HepG2 (cell line): ENCODE results near the gene IL32. TPM values are rescaled to one million over a fixed set of nuclear protein-coding genes. Genes with fewer than 3 reads are reported as not detected.

ENCODE experiments used
- ARID5B ChIP-seq: IDR thresholded peaks from 2 replicates; pipeline ENCODE4 v1.4.0; 2020; ENCODE audit warnings: mild to moderate bottlenecking, missing genetic modification reagents
- ESRRA ChIP-seq: sonication (generic); formaldehyde crosslinking; IDR thresholded peaks from 2 replicates; pipeline ENCODE4 v1.5.1; 2020; ENCODE audit warnings: mild to moderate bottlenecking, low read depth, missing genetic modification reagents
- GABPA ChIP-seq, 2 experiments: IDR thresholded peaks; 2 replicates each; pipeline ENCODE4 v1.6.1; 2011 to 2016; ENCODE audit warnings: low read depth in 2 of 2, low read length in 1 of 2, missing biosample characterization in 1 of 2, missing genetic modification characterization in 1 of 2
- HNRNPK ChIP-seq: fragments of 200-400 bp; formaldehyde crosslinking; IDR thresholded peaks from 2 replicates; pipeline ENCODE4 v1.6.1; 2018; ENCODE audit warnings: low read length, low read depth, moderate library complexity, mild to moderate bottlenecking; ENCODE audit not compliant: poor library complexity, severe bottlenecking
- KDM3A ChIP-seq: IDR thresholded peaks from 2 replicates; pipeline ENCODE4 v1.6.1; 2018; ENCODE audit warnings: low read depth, missing compliant biosample characterization
- NFATC3 ChIP-seq: sonication (generic); formaldehyde crosslinking; IDR thresholded peaks from 2 replicates; pipeline ENCODE4 v1.5.1; 2020; ENCODE audit warnings: mild to moderate bottlenecking, missing genetic modification reagents
- NFE2L1 ChIP-seq: sonication (generic); formaldehyde crosslinking; IDR thresholded peaks from 2 replicates; pipeline ENCODE4 v1.4.0; 2020; ENCODE audit warnings: missing genetic modification reagents, mild to moderate bottlenecking, borderline replicate concordance
- REXO4 ChIP-seq: sonication (generic); formaldehyde crosslinking; IDR thresholded peaks from 2 replicates; pipeline ENCODE4 v1.8.0; 2022; ENCODE audit warnings: missing genetic modification reagents, mild to moderate bottlenecking, borderline replicate concordance
- SATB2 ChIP-seq: sonication (generic); formaldehyde crosslinking; IDR thresholded peaks from 2 replicates; pipeline ENCODE4 v1.5.0; 2020; ENCODE audit warnings: missing genetic modification reagents
- SP5 ChIP-seq: IDR thresholded peaks from 2 replicates; pipeline ENCODE4 v1.6.1; 2016; ENCODE audit warnings: low read depth, borderline replicate concordance
- ZMAT5 ChIP-seq: sonication (generic); formaldehyde crosslinking; IDR thresholded peaks from 2 replicates; pipeline ENCODE4 v1.5.0; 2020; ENCODE audit warnings: mild to moderate bottlenecking, low read depth, missing genetic modification reagents, borderline replicate concordance
- ZNF326 ChIP-seq: sonication (generic); formaldehyde crosslinking; IDR thresholded peaks from 2 replicates; pipeline ENCODE4 v1.4.0; 2020; ENCODE audit warnings: missing genetic modification reagents, borderline replicate concordance
- ZNF503 ChIP-seq: sonication (generic); formaldehyde crosslinking; IDR thresholded peaks from 2 replicates; pipeline ENCODE4 v1.4.0; 2020; ENCODE audit warnings: missing genetic modification reagents
- ZNF572 ChIP-seq: sonication (generic); formaldehyde crosslinking; IDR thresholded peaks from 2 replicates; pipeline ENCODE4 v1.5.1; 2020; ENCODE audit warnings: mild to moderate bottlenecking, missing genetic modification reagents
- ZNF878 ChIP-seq: sonication (generic); formaldehyde crosslinking; IDR thresholded peaks from 2 replicates; pipeline ENCODE4 v1.8.1; 2023; ENCODE audit warnings: mild to moderate bottlenecking, missing genetic modification reagents, moderate library complexity
- ZZZ3 ChIP-seq: sonication (generic); formaldehyde crosslinking; IDR thresholded peaks from 2 replicates; pipeline ENCODE4 v1.4.0; 2020; ENCODE audit warnings: missing genetic modification reagents, mild to moderate bottlenecking, borderline replicate concordance
- polyA plus RNA-seq, 8 experiments: library from polyadenylated mRNA; depleted of rRNA in 3 of 8; stranded (reverse) in 7 of 8; unstranded in 1 of 8; fragments of >200 nt; fragmentation: Illumina TruSeq in 4 of 8; extraction: Trizol in 4 of 8; gene quantifications; 2 replicates each; pipeline versions ENCODE4 v1.2.1 to v1.2.3, GENCODE V29; 2011 to 2016; ENCODE audit warnings: low read depth in 4 of 8, missing spikeins in 1 of 8, mixed read lengths in 1 of 8; ENCODE audit not compliant: insufficient read depth in 1 of 8
- total RNA-seq, 5 experiments: library from RNA; depleted of rRNA; stranded (reverse); fragments of >200 nt; fragmentation: Illumina TruSeq; extraction: Trizol; gene quantifications; 2 replicates each; pipeline ENCODE4 v1.2.3, GENCODE V29; 2016; ENCODE audit warnings: low read depth in 1 of 5
- TF ChIP-seq, protein P1 (sequence below): IDR thresholded peaks from 2 replicates; pipeline ENCODE4 v1.6.1; 2016; ENCODE audit warnings: missing compliant biosample characterization, missing genetic modification reagents, borderline replicate concordance
- TF ChIP-seq, protein P2 (sequence below): sonication (generic); formaldehyde crosslinking; IDR thresholded peaks from 2 replicates; pipeline ENCODE4 v1.4.0; 2020; ENCODE audit warnings: missing genetic modification reagents

Gene IL32
- total and polyA plus RNA-seq, 2 of the 13 experiments (the other 11 are each of a cell fraction or from before 2014, with no cell fraction given) = 115 to 165 TPM

GRCh38 chr16:3106205-3106928 is 40.9 kb downstream of the IL32 start (continued):
- TF ChIP-seq ARID5B (CRISPR knock-in tag) = peak; percentile 58; the same call in 1 of the 2 replicates
- no peak for TF ChIP-seq ZNF326 (CRISPR knock-in tag)
- peak; percentile 31; the same call in 1 of the 2 replicates for TF ChIP-seq ZZZ3 (CRISPR knock-in tag)
- TF ChIP-seq NFE2L1 (CRISPR knock-in tag) = no peak
- TF ChIP-seq, protein P1, sequence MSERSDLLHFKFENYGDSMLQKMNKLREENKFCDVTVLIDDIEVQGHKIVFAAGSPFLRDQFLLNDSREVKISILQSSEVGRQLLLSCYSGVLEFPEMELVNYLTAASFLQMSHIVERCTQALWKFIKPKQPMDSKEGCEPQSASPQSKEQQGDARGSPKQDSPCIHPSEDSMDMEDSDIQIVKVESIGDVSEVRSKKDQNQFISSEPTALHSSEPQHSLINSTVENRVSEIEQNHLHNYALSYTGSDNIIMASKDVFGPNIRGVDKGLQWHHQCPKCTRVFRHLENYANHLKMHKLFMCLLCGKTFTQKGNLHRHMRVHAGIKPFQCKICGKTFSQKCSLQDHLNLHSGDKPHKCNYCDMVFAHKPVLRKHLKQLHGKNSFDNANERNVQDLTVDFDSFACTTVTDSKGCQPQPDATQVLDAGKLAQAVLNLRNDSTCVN (CRISPR knock-in tag) = peak; percentile 35; the same call in 1 of the 2 replicates
- no peak for TF ChIP-seq ZNF572 (CRISPR knock-in tag)
- peak; percentile 65; the same call in 1 of the 2 replicates for TF ChIP-seq ZNF503 (CRISPR knock-in tag)
- TF ChIP-seq ESRRA = peak; percentile 35; the same call in 1 of the 2 replicates
- TF ChIP-seq HNRNPK = peak; percentile 35
- TF ChIP-seq ZMAT5 (CRISPR knock-in tag) = no peak
- TF ChIP-seq SATB2 (CRISPR knock-in tag) = no peak
- TF ChIP-seq SP5 (CRISPR knock-in tag) = no peak; the same call in 1 of the 2 replicates
- peak; percentile 94 for TF ChIP-seq GABPA (IDR thresholded peaks at IDR 0.05; ENCODE audit: low read depth, low read length)
- TF ChIP-seq GABPA (CRISPR knock-in tag; IDR thresholded peaks at IDR 0.05; ENCODE audit: low read depth) = peak; percentile 91
- TF ChIP-seq REXO4 (CRISPR knock-in tag) = no peak
- TF ChIP-seq, protein P2, sequence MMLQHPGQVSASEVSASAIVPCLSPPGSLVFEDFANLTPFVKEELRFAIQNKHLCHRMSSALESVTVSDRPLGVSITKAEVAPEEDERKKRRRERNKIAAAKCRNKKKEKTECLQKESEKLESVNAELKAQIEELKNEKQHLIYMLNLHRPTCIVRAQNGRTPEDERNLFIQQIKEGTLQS (CRISPR knock-in tag) = no peak; the same call in 1 of the 2 replicates
- no peak for TF ChIP-seq ZNF878
- peak; percentile 50; the same call in 1 of the 2 replicates for TF ChIP-seq KDM3A (CRISPR knock-in tag)
- TF ChIP-seq NFATC3 = no peak
